GM15510 (cell line): ENCODE measurements around the gene SYCN.

Experiments used
- POLR2A ChIP-seq: IDR thresholded peaks from 3 replicates; pipeline ENCODE4 v1.6.1; 2011; ENCODE audit warnings: borderline replicate concordance; ENCODE audit not compliant: insufficient read length; ENCODE audit errors: extremely low read depth

SYCN gene

GRCh38 chr19:39170386-39171231, 33.5 kb downstream of the SYCN start:
- TF ChIP-seq POLR2A, result no peak

GRCh38 chr19:39169143-39169810, 34.8 kb downstream of the SYCN start:
- no peak for TF ChIP-seq POLR2A

GRCh38 chr19:39168258-39169142, 35.6 kb downstream of the SYCN start:
- TF ChIP-seq POLR2A, result no peak

GRCh38 chr19:39167461-39168257, 36.4 kb downstream of the SYCN start:
- no peak for TF ChIP-seq POLR2A

GRCh38 chr19:39166571-39167391, 37.3 kb downstream of the SYCN start:
- TF ChIP-seq POLR2A, result no peak

- TF ChIP-seq POLR2A, result no peak
Observed at GRCh38 chr19:39165857-39166256, 38.2 kb downstream of the SYCN start.

- no peak for TF ChIP-seq POLR2A
Observed at GRCh38 chr19:39164289-39164688, 39.8 kb downstream of the SYCN start.

- TF ChIP-seq POLR2A, result no peak
Observed at GRCh38 chr19:39163621-39164020, 40.4 kb downstream of the SYCN start.

GRCh38 chr19:39162441-39163043, 41.5 kb downstream of the SYCN start:
- no peak for TF ChIP-seq POLR2A

- no peak for TF ChIP-seq POLR2A
Observed at GRCh38 chr19:39160889-39161672, 43.0 kb downstream of the SYCN start.

- TF ChIP-seq POLR2A, result no peak
Observed at GRCh38 chr19:39160523-39160861, 43.6 kb downstream of the SYCN start.

- TF ChIP-seq POLR2A, result no peak
Observed at GRCh38 chr19:39158646-39159260, 45.3 kb downstream of the SYCN start.
